GM19023 (cell line): Measurements from ENCODE around the gene NCKAP1.
"Not testable (repeated sequence)": the region's sequence is repeated elsewhere in the genome, so short reads cannot be mapped to it uniquely, and the experiment has no call there.

Experiments used
- ATAC-seq: cut with Tn5 transposase; IDR thresholded peaks from one replicate; pipeline ENCODE4 v1.9.1; 2021; ENCODE audit warnings: mild to moderate bottlenecking, moderate library complexity; ENCODE audit not compliant: unreplicated experiment

The NCKAP1 gene

DNA sequence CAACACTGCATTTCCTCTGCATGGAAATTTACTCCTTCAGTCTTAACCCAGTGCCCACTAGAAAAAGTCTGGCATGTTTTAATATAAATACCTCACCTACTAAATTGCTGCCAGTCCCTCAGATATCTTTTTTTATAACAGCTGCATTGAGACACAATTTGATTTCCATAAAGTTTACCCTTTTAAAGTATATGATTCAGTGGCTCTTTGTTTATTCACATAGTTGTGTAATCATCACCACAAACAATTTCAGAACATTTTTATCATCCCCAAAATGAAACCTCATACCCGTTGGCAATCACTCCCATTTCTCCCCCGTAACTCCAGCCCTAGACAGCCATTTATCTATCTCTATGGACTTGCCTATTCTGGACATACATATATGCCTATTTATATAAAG lies 154.8 kb downstream of the NCKAP1 start:
- ATAC-seq = no peak

DNA sequence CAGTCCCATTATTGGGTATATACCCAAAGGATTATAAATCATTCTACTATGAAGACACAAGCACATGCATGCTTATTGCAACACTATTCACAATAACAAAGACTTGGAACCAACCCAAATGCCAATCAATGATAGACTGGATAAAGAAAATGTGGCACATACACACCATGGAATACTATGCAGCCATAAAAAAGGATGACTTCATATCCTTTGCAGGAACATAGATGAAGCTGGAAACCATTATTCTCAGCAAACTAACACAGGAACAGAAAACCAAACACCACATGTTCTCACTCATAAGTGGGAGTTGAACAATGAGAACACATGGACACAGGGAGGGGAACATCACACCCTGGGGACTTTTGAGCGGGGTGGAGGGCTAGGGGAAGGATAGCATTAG lies 158.2 kb downstream of the NCKAP1 start:
- not testable (repeated sequence) for ATAC-seq

DNA sequence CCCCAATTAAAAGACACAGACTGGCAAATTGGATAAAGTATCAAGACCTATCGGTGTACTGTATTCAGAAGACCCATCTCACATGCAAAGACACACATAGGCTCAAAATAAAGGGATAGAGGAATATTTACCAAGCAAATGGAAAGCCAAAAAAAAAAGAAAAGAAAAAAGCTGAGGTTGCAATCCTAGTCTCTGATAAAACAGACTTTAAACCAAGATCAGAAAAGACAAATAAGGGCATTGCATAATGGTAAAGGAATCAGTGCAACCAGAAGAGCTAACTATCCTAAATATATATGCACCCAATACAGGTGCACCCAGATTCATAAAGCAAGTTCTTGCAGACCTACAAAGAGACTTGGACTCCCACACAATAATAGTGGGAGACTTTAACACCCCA lies 161.6 kb downstream of the NCKAP1 start:
- ATAC-seq = not testable (repeated sequence)

DNA sequence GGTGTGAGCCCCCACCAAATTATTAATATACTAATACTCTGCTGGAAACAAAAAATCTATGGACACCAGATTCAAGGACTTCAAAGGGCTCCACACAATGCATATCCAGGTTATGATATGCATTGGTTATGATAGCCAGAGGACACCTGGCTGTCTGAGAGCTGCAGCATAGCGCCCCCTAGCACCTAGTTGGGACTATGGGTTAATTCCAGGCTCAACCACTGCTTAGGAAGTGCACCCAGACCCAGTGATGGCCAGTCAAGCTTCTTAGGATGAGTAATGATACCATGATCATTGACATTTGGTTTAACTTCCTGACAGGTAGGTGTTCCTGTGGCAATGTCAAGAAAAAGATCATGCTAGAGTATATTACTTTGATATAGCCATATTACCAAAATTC lies 168.0 kb downstream of the NCKAP1 start:
- no peak for ATAC-seq

DNA sequence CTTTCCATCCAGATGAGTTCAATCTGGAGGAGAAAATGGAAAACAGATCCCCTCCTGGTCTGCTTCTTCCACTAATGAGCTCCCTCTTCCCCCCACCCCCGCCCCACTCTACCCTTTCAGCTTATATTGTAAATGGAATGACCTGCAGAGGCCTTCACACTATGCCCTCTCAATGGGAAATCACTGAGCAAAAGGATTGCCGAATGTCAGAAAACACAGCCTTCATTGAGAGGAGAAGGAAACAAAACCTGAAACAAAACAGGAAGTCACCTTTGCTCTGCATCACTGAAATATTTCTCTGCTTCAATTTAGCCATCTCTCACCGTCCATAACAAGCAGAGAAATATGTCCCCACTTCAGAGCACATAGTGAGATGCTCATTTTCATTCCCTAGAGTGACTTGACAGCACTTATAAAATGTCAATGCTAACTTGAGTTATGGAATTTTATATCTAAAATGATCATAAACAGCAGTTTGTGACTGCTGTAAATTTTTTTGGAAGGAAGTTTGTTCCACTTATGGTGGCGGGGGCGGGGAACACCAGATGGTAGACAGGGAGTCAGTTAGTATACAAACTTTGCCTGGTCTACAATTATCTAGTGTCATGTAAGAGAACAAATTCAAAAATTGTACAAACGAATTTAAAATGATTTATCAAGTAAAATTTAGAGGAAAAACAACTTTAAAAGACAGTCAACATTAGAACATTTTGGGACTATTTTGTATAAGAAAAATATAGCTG lies 170.0 kb downstream of the NCKAP1 start:
- ATAC-seq = no peak

DNA sequence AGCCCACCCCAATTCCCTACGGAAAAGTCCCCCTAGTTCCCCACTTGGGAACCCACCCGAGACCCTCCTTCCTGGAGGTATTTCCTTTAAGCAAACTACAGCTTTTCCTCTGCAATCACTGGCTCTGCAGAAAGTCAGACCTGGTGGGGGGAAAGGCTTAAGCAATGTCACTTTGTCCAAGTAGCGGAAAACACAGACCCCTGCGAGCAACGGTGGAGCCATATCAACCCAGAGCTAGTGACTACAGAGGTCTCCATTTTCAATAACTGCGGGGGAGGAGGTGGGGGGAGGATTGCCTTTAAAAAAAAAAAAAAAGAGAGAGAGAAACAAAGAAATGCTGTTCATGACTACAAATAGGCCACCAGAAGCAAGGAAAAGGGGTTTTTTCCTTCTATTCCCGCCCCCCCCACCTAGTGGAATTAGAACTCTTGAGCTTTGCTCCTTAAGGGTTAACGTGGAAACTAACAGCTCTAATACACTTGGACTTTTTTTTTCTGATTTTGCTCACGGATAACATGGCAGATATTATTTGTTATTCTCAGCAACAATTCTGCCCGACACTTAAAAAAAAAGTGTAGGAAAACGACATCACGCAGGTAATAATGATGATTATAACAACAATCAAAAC lies 170.7 kb downstream of the NCKAP1 start:
- ATAC-seq = no peak

DNA sequence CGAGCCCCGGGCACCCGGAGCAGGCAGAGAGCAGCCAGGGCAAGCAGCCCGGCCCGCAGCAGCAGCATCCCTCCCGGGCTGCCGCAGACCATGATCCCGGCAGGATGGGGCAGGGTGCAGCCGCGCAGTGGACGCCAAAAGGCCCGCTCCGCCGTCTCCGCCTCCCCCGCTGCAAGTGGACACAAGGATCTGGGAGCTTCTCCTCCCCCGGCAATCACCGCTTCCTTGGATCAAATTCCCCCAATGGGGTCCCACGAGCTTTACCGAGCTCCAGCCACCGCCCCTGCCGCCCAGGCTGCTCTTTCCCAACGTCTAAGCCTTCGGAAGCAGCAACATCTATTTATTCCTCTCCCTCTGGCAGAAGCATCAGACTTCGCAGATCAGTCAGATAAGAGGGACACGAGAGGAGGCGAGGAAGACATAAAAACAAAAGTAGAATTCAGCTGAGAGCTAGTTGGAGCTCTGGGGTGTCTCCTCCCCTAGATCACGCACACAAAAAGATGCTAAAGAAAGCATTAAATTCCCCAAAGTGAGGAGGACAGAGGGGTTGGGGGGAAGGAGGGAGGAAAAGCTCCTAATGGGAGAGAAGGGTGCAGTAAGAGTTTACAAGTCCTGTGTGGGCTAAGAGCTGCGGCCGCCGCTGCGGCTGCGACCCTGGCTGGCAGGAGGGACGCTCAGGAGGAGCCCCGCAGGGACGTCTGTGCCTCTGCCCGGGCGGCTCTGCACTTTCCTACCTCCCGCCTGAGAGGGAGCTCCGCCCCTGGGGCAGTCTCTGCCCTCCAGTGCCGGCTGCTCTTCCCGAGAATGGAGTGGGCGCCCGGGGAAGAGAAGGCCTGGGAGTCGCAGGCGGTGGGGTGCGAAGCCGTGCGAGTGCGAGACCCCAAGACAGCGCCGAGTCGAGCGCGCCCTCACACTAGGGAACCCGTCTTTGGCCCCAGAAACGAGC lies 171.5 kb downstream of the NCKAP1 start, which contains the start of gene FRZB:
Gene FRZB, minus strand, starts transcription at position 177 of the 946 bp plus-strand sequence. Its CDS starts 85 bp downstream, at position 92.
- peak; percentile 51 for ATAC-seq

DNA sequence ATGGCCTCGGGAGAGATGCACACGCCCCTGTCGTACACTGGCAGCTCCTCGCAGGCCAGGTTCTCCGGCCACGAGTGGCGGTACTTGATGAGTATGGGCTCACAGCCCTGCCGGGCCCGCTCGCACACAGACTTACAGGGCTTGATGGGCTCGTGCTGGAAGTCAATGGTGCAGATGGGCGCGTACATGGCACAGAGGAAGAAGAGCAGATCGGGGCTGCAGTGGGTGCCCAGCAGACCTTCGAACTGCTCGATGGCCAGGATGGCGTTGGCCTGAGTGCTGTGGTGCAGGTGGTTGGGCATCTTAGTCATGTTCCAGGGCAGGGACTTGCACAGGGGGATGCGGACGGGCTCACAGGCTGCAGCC lies 172.2 kb downstream of the NCKAP1 start:
- ATAC-seq = no peak

DNA sequence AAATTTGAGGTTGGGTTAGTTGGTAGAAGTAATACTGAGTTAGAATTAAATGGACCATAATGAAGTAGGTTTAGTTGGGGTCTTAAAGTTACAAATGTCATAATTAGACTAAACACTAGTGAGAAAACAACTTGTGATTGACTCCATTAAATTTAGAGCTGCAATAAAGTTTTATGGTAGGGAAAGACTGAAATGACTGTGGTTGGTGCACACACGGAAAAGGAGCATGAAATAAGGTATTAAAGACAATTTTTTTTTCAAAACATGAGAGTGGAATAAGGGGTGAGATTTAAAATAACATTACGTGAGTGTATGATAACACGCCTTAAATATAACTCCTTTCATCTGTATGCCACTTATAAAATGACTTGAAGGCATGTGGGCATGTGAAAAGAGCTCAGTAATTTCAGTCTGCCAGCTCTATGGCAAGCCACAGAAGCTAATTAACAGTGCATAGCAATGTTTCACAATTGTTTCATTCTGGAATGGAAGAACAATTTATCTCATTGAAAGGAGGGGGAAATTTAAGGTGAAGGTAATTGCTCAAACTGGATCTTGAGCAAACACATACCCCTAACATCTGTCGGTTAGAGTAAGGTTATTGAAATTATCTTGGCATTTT lies 173.2 kb downstream of the NCKAP1 start:
- ATAC-seq = no peak

DNA sequence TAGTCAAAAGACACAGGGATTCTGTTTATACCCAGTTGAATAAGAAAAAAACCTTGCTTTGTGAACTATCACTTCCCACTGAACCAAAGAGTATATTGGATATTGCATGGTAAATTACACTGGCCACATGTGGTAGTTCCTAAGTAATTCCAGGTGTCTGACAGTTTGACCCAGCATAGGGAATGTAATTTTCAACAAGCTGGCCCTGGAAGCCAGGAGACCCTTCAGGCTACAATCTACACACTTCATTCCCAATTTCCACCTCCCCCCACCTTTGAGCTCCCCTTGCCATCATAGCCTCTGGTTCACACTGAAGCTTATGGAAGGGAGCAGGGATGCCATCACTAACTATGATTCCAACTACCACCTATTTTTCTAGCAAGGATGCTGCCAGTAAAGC lies 174.6 kb downstream of the NCKAP1 start:
- no peak for ATAC-seq

DNA sequence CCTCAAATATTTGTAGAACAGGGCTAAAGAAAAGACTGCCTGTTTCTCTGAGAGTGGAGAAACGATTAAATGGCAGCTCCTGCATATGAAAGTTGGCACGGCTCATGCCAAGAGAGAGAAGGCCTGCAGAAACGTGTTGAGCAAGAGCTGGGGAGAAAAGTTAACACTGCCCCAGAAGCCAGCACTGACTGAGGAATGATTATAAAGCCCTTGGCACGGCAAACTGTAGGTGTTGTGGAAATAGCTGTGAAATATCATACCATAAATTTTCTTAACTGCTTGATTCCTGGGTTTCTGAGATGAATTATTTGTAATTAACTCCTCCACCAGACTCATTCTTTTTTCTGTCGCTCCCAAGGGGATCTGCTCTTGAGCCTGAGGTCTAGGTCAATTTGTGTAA lies 176.2 kb downstream of the NCKAP1 start:
- ATAC-seq = no peak

DNA sequence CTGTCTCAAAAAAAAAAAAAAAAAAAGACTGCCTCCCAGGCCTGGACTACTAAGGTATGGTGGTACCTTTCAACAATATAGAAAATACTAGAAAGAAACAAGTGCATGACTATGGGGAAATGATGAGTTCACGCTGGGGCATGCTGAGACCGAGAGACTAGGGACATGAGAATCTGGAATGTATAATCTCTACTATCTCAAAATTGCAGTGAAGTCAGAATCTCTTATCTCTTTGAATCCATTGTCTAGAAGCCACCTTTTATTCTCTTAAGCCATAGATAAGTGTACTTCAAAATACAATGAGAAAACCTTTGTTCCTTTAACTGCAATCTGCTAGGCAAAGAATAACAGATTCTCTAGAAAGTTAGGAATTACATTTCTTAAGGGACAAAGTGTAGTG lies 177.4 kb downstream of the NCKAP1 start:
- no peak for ATAC-seq
